Liver (tissue), 9 donors: ENCODE data around the gene JAKMIP1. TPM values are rescaled to one million over a fixed set of nuclear protein-coding genes. Genes with fewer than 3 reads are reported as not detected.

Experiments
- DNase-seq: peaks from one replicate; pipeline ENCODE4 v3.0.0-alpha.2; 2017; ENCODE audit warnings: low spot score
- H3K27ac ChIP-seq, 2 donors: one replicate each; pipeline ENCODE4 v1.7.0; 2013; ENCODE audit warnings: inconsistent platforms in 2 of 2, low read length in 2 of 2, control low read depth in 1 of 2, low read depth in 1 of 2, mild to moderate bottlenecking in 1 of 2
- H3K27me3 ChIP-seq, 4 donors: one replicate each; pipeline versions ENCODE4 v1.6.1 to v1.7.0; 2013; ENCODE audit warnings: low read length in 3 of 4, inconsistent platforms in 1 of 4, mild to moderate bottlenecking in 1 of 4, moderate library complexity in 1 of 4; ENCODE audit not compliant: control insufficient read depth in 4 of 4, insufficient read depth in 4 of 4
- H3K36me3 ChIP-seq, 4 donors: one replicate each; pipeline versions ENCODE4 v1.6.1 to v1.7.0; 2013; ENCODE audit warnings: low read length in 3 of 4, mild to moderate bottlenecking in 3 of 4, low read depth in 1 of 4, moderate library complexity in 1 of 4; ENCODE audit not compliant: control insufficient read depth in 4 of 4, insufficient read depth in 3 of 4
- H3K4me1 ChIP-seq, 4 donors: one replicate each; pipeline versions ENCODE4 v1.6.1 to v1.7.0; 2013; ENCODE audit warnings: low read length in 3 of 4, mild to moderate bottlenecking in 3 of 4, moderate library complexity in 1 of 4; ENCODE audit not compliant: control insufficient read depth in 4 of 4, insufficient read depth in 4 of 4
- H3K4me3 ChIP-seq, 3 donors: one replicate each; pipeline versions ENCODE4 v1.6.1 to v1.7.0; 2013; ENCODE audit warnings: low read length in 3 of 3, control low read depth in 1 of 3, low read depth in 1 of 3, mild to moderate bottlenecking in 1 of 3
- H3K9ac ChIP-seq, 2 donors: one replicate each; pipeline ENCODE4 v1.7.0; 2013; ENCODE audit warnings: low read length in 2 of 2, mild to moderate bottlenecking in 2 of 2, moderate library complexity in 2 of 2, control low read depth in 1 of 2, low read depth in 1 of 2
- H3K9me3 ChIP-seq, 4 donors: one replicate each; pipeline versions ENCODE4 v1.6.1 to v1.7.0; 2013; ENCODE audit warnings: low read length in 3 of 4; ENCODE audit not compliant: control insufficient read depth in 4 of 4
- FOXA1 ChIP-seq: IDR thresholded peaks from 2 replicates; pipeline ENCODE4 v1.6.1; 2016; ENCODE audit warnings: antibody characterized with exemption
- FOXA2 ChIP-seq: IDR thresholded peaks from 2 replicates; pipeline ENCODE4 v1.6.1; 2016; ENCODE audit warnings: antibody characterized with exemption
- GABPA ChIP-seq, 2 donors: IDR thresholded peaks in 1 of 2; conservative IDR thresholded peaks in 1 of 2; 2 replicates each; pipeline ENCODE4 v1.6.1; 2016; ENCODE audit warnings: antibody characterized with exemption in 2 of 2, mild to moderate bottlenecking in 1 of 2, moderate library complexity in 1 of 2
- HNF4A ChIP-seq, 2 donors: conservative IDR thresholded peaks; 2 replicates each; pipeline ENCODE4 v1.6.1; 2016; ENCODE audit warnings: antibody characterized with exemption in 2 of 2, mild to moderate bottlenecking in 2 of 2
- HNF4G ChIP-seq: IDR thresholded peaks from 2 replicates; pipeline ENCODE4 v1.6.1; 2016; ENCODE audit warnings: antibody characterized with exemption
- JUND ChIP-seq, 2 donors: IDR thresholded peaks; 2 replicates each; pipeline ENCODE4 v1.6.1; 2016; ENCODE audit warnings: antibody characterized with exemption in 2 of 2
- MAX ChIP-seq: IDR thresholded peaks from 2 replicates; pipeline ENCODE4 v1.6.1; 2016; ENCODE audit warnings: antibody characterized with exemption
- NR2F2 ChIP-seq: IDR thresholded peaks from 2 replicates; pipeline ENCODE4 v1.6.1; 2016; ENCODE audit warnings: antibody characterized with exemption
- RAD21 ChIP-seq, 2 donors: IDR thresholded peaks; 2 replicates each; pipeline ENCODE4 v1.6.1; 2016; ENCODE audit warnings: antibody characterized with exemption in 2 of 2, mild to moderate bottlenecking in 2 of 2
- REST ChIP-seq: IDR thresholded peaks from 2 replicates; pipeline ENCODE4 v1.6.1; 2016; ENCODE audit warnings: antibody characterized with exemption, mild to moderate bottlenecking
- RXRA ChIP-seq, 2 donors: IDR thresholded peaks; 2 replicates each; pipeline ENCODE4 v1.6.1; 2017 to 2018; ENCODE audit warnings: antibody characterized with exemption in 2 of 2, mild to moderate bottlenecking in 1 of 2
- SP1 ChIP-seq: IDR thresholded peaks from 2 replicates; pipeline ENCODE4 v1.6.1; 2018; ENCODE audit warnings: antibody characterized with exemption, mild to moderate bottlenecking
- TAF1 ChIP-seq: conservative IDR thresholded peaks from 2 replicates; pipeline ENCODE4 v1.6.1; 2016; ENCODE audit warnings: antibody characterized with exemption, mild to moderate bottlenecking
- YY1 ChIP-seq: IDR thresholded peaks from 2 replicates; pipeline ENCODE4 v1.6.1; 2016; ENCODE audit warnings: antibody characterized with exemption, mild to moderate bottlenecking
- WGBS: extraction: QIAGEN DNeasy Blood & Tissue Kit; methylation state at CpG from one replicate; pipeline ENCODE4 v1.1.7; 2013; 5-methylcytosine and 5-hydroxymethylcytosine counted together
- polyA plus RNA-seq, 2 donors: library from polyadenylated mRNA; stranded (reverse) in 1 of 2; unstranded in 1 of 2; fragments of 200-250 nt in 1 of 2; fragments of >200 nt in 1 of 2; fragmentation: Nextera tagmentation in 1 of 2; extraction: Ambion mirVana in 1 of 2; gene quantifications; one replicate each; pipeline versions ENCODE4 v1.2.1 to v1.2.3, GENCODE V29; 2013 to 2015
- total RNA-seq, 2 donors: library from RNA; depleted of rRNA; stranded (reverse); fragments of >200 nt; gene quantifications; one replicate each; pipeline ENCODE4 v1.2.3, GENCODE V29; 2014
- TF ChIP-seq, protein P1 (sequence below): IDR thresholded peaks from 2 replicates; pipeline ENCODE4 v1.6.1; 2016; ENCODE audit warnings: antibody characterized with exemption
- TF ChIP-seq, protein P2 (sequence below): fragments of 150-350 bp; IDR thresholded peaks from 2 replicates; pipeline ENCODE4 v1.5.1; 2017; ENCODE audit warnings: improper control_type of control experiment, low read depth, low read length; ENCODE audit not compliant: missing input control
- TF ChIP-seq, protein P3 (sequence below): IDR thresholded peaks from 2 replicates; pipeline ENCODE4 v1.6.1; 2016; ENCODE audit warnings: antibody characterized with exemption
- donor health status: healthy.
- donor health status: healthy.
- donor health status: healthy.
- donor health status: healthy.
- donor health status: healthy.

The JAKMIP1 gene
- total and polyA plus RNA-seq, 4 donors = 0.08 to 0.50 TPM; not detected in 2

DNA sequence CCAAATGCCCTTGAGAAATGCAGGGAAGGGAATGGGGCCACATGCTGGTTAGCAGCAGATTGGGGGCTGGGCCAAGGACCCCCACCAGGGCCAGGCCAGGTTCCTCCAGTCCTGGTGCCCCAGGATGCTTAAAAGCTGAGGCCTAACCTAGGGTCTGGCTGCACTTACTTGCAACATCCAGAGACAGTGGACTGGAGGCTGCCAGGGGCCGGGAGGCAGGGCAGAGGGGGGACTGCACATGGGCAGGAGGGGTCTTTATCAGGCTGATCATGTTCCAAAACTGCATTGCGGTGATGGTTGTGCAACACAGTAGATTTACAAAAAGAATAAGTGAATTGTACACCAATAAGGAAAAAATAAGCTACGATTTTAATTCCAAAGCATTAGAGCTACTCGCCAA lies 145.3 kb downstream of the JAKMIP1 start:
- no peak for TF ChIP-seq RAD21 (IDR thresholded peaks at IDR 0.05)
- no peak for TF ChIP-seq HNF4A (conservative IDR thresholded peaks at IDR 0.05)
- TF ChIP-seq MAX = no peak
- no peak for TF ChIP-seq REST
- TF ChIP-seq YY1 = no peak
- TF ChIP-seq SP1 = no peak
- TF ChIP-seq, protein P1, sequence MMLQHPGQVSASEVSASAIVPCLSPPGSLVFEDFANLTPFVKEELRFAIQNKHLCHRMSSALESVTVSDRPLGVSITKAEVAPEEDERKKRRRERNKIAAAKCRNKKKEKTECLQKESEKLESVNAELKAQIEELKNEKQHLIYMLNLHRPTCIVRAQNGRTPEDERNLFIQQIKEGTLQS = no peak
- no peak for TF ChIP-seq TAF1
- TF ChIP-seq GABPA (IDR thresholded peaks at IDR 0.05 in 1 of 2, conservative IDR thresholded peaks at IDR 0.05 in 1 of 2) = no peak
- TF ChIP-seq NR2F2 = no peak
- TF ChIP-seq RXRA (IDR thresholded peaks at IDR 0.05) = no peak
- TF ChIP-seq JUND (IDR thresholded peaks at IDR 0.05) = no peak
- TF ChIP-seq FOXA1 = no peak
- WGBS = 95% methylated on average over 4 of the region's 4 CpGs
- no peak for DNase-seq

GRCh38 chr4:6054162-6054922 lies 146.0 kb downstream of the JAKMIP1 start:
- Histone ChIP-seq H3K9ac (no peak overlapping the region), H3K9me3 (peaks cover 9 to 23% (median 14%) of the 10 kb centered on the region in 4 donors), H3K4me1 (no peaks in the 10 kb centered on the region), H3K4me3 (no peak overlapping the region), H3K36me3 (no peaks in the 10 kb centered on the region), H3K27ac (no peak overlapping the region), H3K27me3 (no peaks in the 10 kb centered on the region)
- DNase-seq = no peak
- 77% methylated on average over 16 of the region's 16 CpGs for WGBS
- no peak for TF ChIP-seq RAD21 (IDR thresholded peaks at IDR 0.05)
- no peak for TF ChIP-seq NR2F2
- no peak for TF ChIP-seq JUND (IDR thresholded peaks at IDR 0.05)
- TF ChIP-seq REST = no peak
- no peak for TF ChIP-seq HNF4A (conservative IDR thresholded peaks at IDR 0.05)
- TF ChIP-seq, protein P2, sequence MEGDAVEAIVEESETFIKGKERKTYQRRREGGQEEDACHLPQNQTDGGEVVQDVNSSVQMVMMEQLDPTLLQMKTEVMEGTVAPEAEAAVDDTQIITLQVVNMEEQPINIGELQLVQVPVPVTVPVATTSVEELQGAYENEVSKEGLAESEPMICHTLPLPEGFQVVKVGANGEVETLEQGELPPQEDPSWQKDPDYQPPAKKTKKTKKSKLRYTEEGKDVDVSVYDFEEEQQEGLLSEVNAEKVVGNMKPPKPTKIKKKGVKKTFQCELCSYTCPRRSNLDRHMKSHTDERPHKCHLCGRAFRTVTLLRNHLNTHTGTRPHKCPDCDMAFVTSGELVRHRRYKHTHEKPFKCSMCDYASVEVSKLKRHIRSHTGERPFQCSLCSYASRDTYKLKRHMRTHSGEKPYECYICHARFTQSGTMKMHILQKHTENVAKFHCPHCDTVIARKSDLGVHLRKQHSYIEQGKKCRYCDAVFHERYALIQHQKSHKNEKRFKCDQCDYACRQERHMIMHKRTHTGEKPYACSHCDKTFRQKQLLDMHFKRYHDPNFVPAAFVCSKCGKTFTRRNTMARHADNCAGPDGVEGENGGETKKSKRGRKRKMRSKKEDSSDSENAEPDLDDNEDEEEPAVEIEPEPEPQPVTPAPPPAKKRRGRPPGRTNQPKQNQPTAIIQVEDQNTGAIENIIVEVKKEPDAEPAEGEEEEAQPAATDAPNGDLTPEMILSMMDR = no peak
- no peak for TF ChIP-seq MAX
- no peak for TF ChIP-seq TAF1
- TF ChIP-seq GABPA (IDR thresholded peaks at IDR 0.05 in 1 of 2, conservative IDR thresholded peaks at IDR 0.05 in 1 of 2) = no peak
- TF ChIP-seq HNF4G = no peak
- TF ChIP-seq, protein P1 = no peak
- TF ChIP-seq FOXA2 = no peak
- TF ChIP-seq, protein P3, sequence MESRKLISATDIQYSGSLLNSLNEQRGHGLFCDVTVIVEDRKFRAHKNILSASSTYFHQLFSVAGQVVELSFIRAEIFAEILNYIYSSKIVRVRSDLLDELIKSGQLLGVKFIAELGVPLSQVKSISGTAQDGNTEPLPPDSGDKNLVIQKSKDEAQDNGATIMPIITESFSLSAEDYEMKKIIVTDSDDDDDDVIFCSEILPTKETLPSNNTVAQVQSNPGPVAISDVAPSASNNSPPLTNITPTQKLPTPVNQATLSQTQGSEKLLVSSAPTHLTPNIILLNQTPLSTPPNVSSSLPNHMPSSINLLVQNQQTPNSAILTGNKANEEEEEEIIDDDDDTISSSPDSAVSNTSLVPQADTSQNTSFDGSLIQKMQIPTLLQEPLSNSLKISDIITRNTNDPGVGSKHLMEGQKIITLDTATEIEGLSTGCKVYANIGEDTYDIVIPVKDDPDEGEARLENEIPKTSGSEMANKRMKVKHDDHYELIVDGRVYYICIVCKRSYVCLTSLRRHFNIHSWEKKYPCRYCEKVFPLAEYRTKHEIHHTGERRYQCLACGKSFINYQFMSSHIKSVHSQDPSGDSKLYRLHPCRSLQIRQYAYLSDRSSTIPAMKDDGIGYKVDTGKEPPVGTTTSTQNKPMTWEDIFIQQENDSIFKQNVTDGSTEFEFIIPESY = no peak

More for the DNA sequence above, 145.3 kb downstream of the JAKMIP1 start:
- Histone ChIP-seq H3K9me3 (peaks cover 15 to 30% (median 18%) of the 10 kb centered on the region in 4 donors), H3K4me3 (no peak overlapping the region), H3K27me3 (no peaks in the 10 kb centered on the region), H3K4me1 (no peaks in the 10 kb centered on the region), H3K36me3 (no peaks in the 10 kb centered on the region), H3K27ac (no peak overlapping the region), H3K9ac (no peak overlapping the region)
